GM10248 (cell line): Measurements from ENCODE around the gene HSD17B10.

ENCODE experiments used
- CTCF ChIA-PET: fragments of 300-600 bp; sonication (Branson Sonifier 250); formaldehyde crosslinking; extraction: SDS; loops from one replicate; lab custom pipeline; 2021; ENCODE audit warnings: antibody characterized with exemption; lab: Yijun Ruan, JAX
- POLR2A ChIA-PET: fragments of 350-650 bp; sonication (Branson Sonifier 250); formaldehyde crosslinking; extraction: SDS; loops from one replicate; lab custom pipeline; 2020; ENCODE audit warnings: antibody characterized with exemption; lab: Yijun Ruan, JAX
- DNase-seq: peaks from one replicate; pipeline ENCODE4 v3.0.0; 2012; ENCODE audit errors: extremely low spot score
- TF ChIP-seq, protein P1 (sequence below): IDR thresholded peaks from 2 replicates; pipeline ENCODE4 v1.5.1; 2012; ENCODE audit warnings: mild to moderate bottlenecking, low read depth; ENCODE audit errors: extremely low read depth, missing control alignments, control extremely low read depth

Gene HSD17B10

DNA sequence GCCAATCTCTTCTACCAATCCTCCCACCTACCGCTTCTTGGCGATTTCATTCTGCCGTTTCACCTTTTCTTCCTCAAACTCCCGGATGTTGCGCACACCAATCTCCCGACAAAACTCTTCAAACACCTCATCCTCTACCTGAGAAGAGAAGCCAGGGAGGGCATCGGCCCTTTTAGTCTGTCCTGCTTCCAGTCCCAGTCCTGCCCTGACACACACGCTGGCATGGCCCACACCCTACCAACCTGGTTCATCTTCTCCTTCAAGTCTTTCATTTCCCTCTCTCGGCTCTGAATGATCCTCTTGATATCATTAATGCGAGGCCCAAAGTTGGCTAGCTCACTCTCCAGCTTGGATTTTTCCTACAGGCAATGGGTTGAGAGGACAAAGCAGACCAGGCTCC, 30.6 kb downstream of the HSD17B10 start:
- DNase-seq = no peak
- ChIA-PET CTCF (interaction anchor here (1.6 kb wide), 1 partner anchor 14 kb away, joined by 5 read pairs; no protein-coding TSS in a partner anchor), POLR2A (no interaction called here)
- TF ChIP-seq, protein P1, sequence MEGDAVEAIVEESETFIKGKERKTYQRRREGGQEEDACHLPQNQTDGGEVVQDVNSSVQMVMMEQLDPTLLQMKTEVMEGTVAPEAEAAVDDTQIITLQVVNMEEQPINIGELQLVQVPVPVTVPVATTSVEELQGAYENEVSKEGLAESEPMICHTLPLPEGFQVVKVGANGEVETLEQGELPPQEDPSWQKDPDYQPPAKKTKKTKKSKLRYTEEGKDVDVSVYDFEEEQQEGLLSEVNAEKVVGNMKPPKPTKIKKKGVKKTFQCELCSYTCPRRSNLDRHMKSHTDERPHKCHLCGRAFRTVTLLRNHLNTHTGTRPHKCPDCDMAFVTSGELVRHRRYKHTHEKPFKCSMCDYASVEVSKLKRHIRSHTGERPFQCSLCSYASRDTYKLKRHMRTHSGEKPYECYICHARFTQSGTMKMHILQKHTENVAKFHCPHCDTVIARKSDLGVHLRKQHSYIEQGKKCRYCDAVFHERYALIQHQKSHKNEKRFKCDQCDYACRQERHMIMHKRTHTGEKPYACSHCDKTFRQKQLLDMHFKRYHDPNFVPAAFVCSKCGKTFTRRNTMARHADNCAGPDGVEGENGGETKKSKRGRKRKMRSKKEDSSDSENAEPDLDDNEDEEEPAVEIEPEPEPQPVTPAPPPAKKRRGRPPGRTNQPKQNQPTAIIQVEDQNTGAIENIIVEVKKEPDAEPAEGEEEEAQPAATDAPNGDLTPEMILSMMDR = no peak

DNA sequence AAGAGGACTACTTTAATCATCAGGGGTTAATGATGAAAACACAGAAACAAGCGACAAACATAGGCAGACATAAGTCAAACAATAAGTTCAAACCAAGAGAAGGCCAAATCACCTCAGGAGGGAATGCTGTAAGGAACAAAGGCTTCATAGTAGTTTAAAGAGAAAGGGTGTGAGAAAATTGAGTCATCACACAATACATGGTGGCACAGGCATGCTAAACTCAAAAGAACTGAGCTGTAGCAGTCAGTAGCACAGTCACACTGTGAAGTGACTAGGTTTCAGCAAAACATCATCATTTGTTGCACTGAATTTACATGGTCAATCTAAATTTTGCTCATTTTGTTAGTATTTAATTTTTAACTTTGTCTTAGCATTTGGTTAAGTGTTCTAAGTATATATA, 36.0 kb downstream of the HSD17B10 start:
- CTCF ChIA-PET = no interaction called here

DNA sequence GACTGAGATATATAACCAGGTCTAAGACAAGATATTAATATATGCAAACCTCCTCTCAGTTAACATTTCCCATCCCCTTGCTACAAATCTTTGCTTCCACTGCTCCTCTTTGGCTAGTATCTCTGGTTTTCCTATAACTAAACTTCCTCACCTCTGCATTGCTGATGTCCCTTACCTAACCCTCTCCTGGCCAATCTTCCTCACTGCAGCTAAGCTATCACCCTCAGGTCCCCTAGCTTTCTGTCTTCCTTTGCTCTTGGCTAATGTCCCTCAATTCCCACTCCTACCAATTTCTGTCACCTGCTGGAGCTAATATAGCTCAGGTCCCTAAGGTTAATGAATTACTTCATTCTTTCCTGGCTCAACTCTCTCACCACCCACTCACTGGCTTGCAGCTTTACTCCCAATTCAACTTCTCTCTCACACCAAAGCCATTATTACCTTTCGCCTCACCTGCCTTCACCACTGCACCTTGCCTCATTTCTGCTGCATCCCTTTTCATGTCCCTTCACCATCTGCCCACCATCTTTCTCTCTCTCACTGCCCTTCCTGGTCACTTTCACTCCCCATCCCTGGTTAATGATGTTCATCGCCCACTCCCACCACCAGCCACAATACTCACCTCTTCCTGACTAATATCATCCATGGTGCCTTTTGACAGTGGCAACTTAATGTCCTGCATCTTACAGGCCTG, 38.4 kb downstream of the HSD17B10 start:
- DNase-seq = no peak
- ChIA-PET CTCF (interaction anchor here (1.4 kb wide), 1 partner anchor 9 kb away, joined by 4 read pairs; no protein-coding TSS in a partner anchor), POLR2A (no interaction called here)
- TF ChIP-seq, protein P1 = no peak

More for the DNA sequence above, 36.0 kb downstream of the HSD17B10 start:
- no peak for DNase-seq
- POLR2A ChIA-PET = no interaction called here
- TF ChIP-seq, protein P1 = no peak

DNA sequence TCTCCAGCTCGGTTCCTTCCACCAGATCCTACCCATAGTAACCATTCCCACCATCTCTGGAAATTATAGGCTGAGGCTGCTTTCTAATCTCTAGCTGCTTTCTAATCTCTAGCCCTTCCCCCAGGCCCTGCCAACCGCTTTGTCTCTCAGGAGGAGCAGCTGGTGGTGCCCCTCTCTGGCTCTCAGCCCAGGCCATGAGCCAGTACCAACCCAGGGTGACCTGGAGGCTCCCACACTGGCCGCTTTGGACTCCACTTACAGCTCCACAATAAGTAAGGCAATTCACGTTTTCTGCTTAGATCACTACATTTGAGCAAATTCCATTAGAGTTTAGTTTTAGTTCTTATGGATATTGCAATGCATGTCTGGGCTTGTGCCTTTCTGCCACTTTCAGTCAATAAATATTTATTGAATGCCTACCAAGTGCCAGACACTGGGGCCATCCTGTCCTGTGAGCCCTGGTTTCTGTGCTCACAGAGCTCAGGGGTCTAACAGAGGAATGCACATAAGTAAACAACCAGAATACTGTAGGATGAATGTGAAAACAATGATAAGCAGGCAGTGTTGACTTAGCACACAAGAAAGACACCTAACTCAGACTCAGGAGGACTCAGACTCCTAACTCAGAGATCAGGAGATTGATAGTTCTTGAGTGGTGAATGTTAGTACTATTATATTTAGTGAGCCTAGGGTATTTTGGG, 50.6 kb downstream of the HSD17B10 start:
- POLR2A ChIA-PET = no interaction called here
- no peak for DNase-seq
- TF ChIP-seq, protein P1 = no peak
- CTCF ChIA-PET = no interaction called here
